GM18861 (cell line): ENCODE measurements around the gene CCDC92B.
"Not testable (repeated sequence)": the region's sequence is repeated elsewhere in the genome, so short reads cannot be mapped to it uniquely, and the experiment has no call there.

Source experiments
- ATAC-seq: cut with Tn5 transposase; IDR thresholded peaks from one replicate; pipeline ENCODE4 v1.9.1; 2021; ENCODE audit not compliant: unreplicated experiment

CCDC92B gene

DNA sequence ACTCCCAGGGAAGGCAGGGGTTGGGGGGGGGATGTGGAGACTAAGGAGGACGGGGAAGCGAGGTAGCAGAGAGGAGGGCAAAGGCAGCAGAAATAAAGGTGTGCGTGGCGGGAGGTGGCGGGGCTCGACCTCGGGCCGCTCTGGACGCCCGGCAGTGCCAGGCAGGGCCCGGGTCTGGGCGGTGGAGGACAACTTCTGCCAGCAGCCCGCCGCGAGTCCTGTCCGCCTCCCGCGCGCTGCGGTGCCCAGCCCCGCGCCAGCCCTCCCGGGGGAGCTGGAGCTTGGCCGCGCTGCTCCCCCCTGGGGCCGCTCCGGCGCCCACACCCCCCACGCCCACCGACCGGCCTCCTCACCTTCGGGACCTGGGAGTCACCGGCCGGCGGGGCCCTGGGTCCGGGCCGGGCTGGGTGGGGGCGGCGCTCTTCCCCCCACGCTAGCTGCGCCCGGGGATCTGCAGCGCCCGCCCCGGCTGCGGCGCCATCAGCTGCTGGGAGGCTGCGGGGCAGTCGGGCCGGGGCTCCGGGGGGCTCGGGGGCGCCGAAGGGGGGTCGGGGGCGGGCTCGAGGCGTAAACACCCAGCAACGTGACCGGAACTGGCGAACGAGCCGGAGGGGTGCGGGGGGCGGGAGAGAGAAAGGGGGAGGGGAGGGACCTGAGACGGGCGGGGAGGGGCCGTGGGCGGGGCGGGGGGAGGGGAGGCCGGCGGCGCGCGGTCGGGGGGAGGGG is at the start of gene CCDC92B:
Gene CCDC92B (minus strand): TSS at position 595 of the 726 bp plus-strand sequence. CDS start 14,507 bp downstream, outside the sequence.
- no peak for ATAC-seq

DNA sequence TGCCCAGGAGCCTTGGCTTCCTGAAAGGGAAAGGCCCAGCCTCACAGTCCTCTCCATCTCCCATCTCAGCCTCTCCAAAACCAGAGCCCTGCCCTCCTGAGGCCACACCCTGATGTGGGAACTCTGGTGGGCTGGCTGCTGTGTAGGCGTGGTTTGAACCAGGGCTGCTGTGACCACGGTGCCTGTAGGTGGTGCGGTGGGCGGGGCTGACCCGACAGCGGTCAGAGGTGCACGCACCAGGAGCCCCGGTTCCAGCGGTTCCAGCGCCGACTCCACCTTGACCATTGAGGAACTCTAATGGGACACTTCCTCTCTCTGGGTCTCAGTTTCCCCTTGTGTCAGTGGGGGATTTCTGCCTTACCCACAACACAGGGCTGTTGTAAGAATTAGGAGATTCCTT is 49.2 kb upstream of the CCDC92B start:
- ATAC-seq = no peak

DNA sequence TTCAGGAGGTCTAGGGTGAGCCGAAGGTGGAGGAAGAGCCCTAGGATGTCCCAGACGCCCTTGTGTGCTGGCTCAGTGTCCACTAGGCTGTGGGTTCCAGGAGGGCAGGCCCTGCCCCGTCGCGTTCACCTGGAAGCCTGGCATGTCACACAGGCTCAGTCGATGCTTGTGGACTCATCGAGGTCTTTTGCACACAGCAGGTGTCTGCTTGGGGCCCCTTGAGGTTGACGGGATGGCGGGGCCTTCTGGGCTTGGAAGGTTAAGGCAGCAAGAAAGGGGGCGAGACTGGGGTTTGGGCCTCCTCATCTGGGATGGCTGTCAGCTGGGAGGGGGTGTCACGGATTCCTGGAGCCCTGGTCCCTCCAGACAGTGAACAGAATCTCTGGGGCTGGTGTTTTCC is 48.7 kb upstream of the CCDC92B start:
- no peak for ATAC-seq

GRCh38 chr17:2797637-2798036 is 48.2 kb upstream of the CCDC92B start:
- ATAC-seq = no peak

GRCh38 chr17:2797226-2797625 is 47.8 kb upstream of the CCDC92B start:
- no peak for ATAC-seq

- no peak for ATAC-seq
Observed at GRCh38 chr17:2796164-2797125, 47.0 kb upstream of the CCDC92B start, which contains the start of gene RAP1GAP2. Gene RAP1GAP2, plus strand, starts transcription at chr17:2796438. Its CDS starts 90 bp downstream, at chr17:2796528.

- no peak for ATAC-seq
Observed at GRCh38 chr17:2795441-2796163, 46.1 kb upstream of the CCDC92B start.

- ATAC-seq = no peak
Observed at GRCh38 chr17:2794111-2794803, 44.8 kb upstream of the CCDC92B start.

- no peak for ATAC-seq
Observed at GRCh38 chr17:2792366-2793169, 43.1 kb upstream of the CCDC92B start.

GRCh38 chr17:2789700-2790099 is 40.2 kb upstream of the CCDC92B start:
- no peak for ATAC-seq

GRCh38 chr17:2786176-2786881 is 36.9 kb upstream of the CCDC92B start:
- no peak for ATAC-seq

- ATAC-seq = not testable (repeated sequence)
Observed at GRCh38 chr17:2785376-2785775, 35.9 kb upstream of the CCDC92B start.

DNA sequence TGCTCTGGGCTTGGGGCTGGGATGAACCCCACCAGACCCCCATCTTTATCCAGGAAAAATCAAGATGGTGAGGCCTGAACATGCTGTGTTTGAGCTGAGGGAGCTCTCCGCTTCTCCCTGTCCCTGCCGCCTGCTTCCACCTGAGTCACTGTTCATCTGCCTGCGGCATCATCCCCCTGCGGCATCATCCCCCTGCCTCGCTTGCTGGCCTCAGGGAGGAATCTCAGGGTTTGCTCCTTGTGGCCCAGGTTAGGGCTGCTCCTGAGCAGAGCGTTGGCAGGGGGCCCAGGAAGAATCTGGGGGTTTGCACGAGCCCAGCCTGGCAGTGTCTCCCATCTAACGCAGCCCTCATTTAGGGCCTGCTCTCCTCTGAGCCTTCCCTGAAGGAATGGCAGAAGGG is 35.4 kb upstream of the CCDC92B start:
- no peak for ATAC-seq

DNA sequence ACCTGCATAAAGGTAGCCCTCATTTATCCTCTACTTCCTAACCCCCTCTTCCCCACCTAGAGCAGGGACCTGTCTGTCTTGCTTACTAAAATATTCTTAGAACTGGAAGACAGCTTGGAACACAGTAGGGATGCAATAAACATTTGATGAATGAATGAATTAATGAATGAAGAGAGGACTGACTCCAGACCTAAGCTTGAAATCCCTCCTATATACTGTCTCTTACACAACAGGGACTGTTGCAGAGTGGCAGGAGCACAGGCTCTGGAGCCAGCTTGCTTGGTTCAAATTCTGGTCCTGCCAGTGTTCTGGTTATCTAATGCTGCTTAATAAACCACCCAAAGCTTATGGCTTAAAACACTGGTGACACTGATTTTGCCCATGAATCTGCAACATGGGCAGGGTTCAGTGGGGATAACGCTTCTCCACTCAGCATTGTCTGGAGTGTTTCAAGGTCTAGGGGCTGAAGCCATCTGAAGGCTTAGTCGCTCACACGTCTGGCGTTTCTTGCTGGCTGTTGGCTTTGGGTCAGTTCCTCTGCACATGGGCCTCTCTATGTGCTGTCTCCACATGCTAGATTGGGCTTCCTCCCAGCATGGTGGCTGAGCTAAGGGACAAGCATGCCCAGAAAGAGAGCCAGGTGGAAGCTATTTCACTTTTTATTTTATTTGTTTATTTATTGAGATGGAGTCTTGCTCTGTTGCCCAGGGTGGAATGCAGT is 34.0 kb upstream of the CCDC92B start:
- no peak for ATAC-seq

GRCh38 chr17:2782055-2782454 is 32.6 kb upstream of the CCDC92B start:
- ATAC-seq = no peak

DNA sequence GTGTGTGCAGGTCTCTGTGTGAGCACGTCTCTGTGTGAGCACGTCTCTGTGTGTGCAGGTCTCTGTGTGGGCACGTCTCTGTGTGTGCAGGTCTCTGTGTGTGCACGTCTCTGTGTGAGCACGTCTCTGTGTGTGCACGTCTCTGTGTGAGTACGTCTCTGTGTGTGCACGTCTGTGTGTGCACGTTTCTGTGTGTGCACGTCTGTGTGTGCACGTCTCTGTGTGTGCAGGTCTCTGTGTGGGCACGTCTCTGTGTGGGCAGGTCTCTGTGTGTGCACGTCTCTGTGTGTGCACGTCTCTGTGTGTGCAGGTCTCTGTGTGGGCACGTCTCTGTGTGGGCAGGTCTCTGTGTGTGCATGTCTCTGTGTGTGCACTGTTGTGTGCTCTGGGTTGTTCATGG is 32.1 kb upstream of the CCDC92B start:
- ATAC-seq = not testable (repeated sequence)

DNA sequence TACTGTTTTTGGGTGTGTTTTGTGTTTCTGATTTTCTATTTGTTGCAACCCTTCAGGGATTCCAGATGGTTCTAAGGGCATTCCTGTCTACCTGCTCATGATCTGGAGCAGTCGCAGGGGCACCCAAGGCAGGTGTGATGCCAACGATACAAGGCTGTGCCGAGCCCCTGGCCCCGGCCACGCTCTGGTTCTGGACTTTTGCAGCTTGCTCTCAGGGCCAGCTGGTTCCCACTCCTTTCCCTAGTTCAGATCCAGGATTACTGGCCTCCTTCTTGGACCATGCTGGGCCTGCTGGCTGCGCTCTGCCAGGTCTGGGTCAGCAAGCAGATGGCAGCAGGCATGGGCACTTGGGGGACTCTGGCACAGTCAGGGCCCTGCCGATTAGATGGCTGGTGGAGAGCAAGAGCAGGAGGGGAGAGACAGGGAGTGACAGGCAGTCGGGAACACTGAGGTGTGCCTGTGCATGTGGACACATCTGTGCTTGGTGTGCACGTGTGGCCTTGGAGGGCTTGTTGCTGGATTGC is 31.5 kb upstream of the CCDC92B start:
- no peak for ATAC-seq

GRCh38 chr17:2780256-2780655 is 30.8 kb upstream of the CCDC92B start:
- no peak for ATAC-seq
